K562 (cell line): ENCODE measurements around the gene U2SURP. TPM values are rescaled to one million over a fixed set of nuclear protein-coding genes. Genes with fewer than 3 reads are reported as not detected.

Source experiments
- EGR1 ChIP-seq: fragments of 450-650 bp; conservative IDR thresholded peaks from 2 replicates; pipeline ENCODE4 v1.6.1; 2017; ENCODE audit warnings: mild to moderate bottlenecking
- FOXA1 ChIP-seq: fragments of 450-650 bp; IDR thresholded peaks from 2 replicates; pipeline ENCODE4 v1.6.1; 2016; ENCODE audit warnings: mild to moderate bottlenecking, borderline replicate concordance
- HOXB6 ChIP-seq: fragments of 250-450 bp; sonication (Bioruptor Pico); IDR thresholded peaks from 2 replicates; pipeline ENCODE4 v1.5.1; 2022; ENCODE audit warnings: mild to moderate bottlenecking, borderline replicate concordance
- L3MBTL2 ChIP-seq: fragments of 450-650 bp; IDR thresholded peaks from 2 replicates; pipeline ENCODE4 v1.6.1; 2016; ENCODE audit warnings: mild to moderate bottlenecking, moderate library complexity
- RBFOX2 ChIP-seq: fragments of 200-400 bp; formaldehyde crosslinking; IDR thresholded peaks from 2 replicates; pipeline ENCODE4 v1.6.1; 2017; ENCODE audit warnings: low read depth, mild to moderate bottlenecking, low read length, moderate library complexity
- RNF2 ChIP-seq: sonication (generic); IDR thresholded peaks from 2 replicates; pipeline ENCODE4 v1.6.1; 2016
- ZKSCAN1 ChIP-seq: fragments of 150-350 bp; IDR thresholded peaks from 2 replicates; pipeline ENCODE4 v1.6.1; 2016; ENCODE audit warnings: low read depth, low read length
- ZNF347 ChIP-seq: fragments of 450-650 bp; formaldehyde crosslinking; IDR thresholded peaks from 2 replicates; pipeline ENCODE4 v1.4.0; 2020; ENCODE audit warnings: low read depth, mild to moderate bottlenecking, moderate library complexity
- ZNF592 ChIP-seq: fragments of 450-650 bp; IDR thresholded peaks from 2 replicates; pipeline ENCODE4 v1.6.1; 2017; ENCODE audit warnings: antibody characterized with exemption, mild to moderate bottlenecking
- polyA plus RNA-seq, 8 experiments: library from polyadenylated mRNA; depleted of rRNA in 4 of 8; stranded (reverse) in 5 of 8; unstranded in 3 of 8; fragments of >200 nt; fragmentation: Nextera tagmentation in 2 of 8; fragmentation: Illumina TruSeq in 1 of 8; extraction: Ambion mirVana in 2 of 8; extraction: Trizol in 1 of 8; gene quantifications; 2 replicates each; pipeline versions ENCODE4 v1.2.1 to v1.2.3, GENCODE V29; 2011 to 2014; ENCODE audit warnings: inconsistent platforms in 1 of 8, missing spikeins in 1 of 8
- total RNA-seq, 7 experiments: library from RNA; depleted of rRNA in 6 of 7; stranded (reverse); fragments of >200 nt in 6 of 7; fragmentation: Illumina TruSeq in 2 of 7; extraction: Trizol in 2 of 7; gene quantifications; 2 replicates each; pipeline versions ENCODE4 v1.2.1 to v1.2.3, GENCODE V29; 2011 to 2021; ENCODE audit warnings: low replicate concordance in 1 of 7

U2SURP gene
- total and polyA plus RNA-seq, 9 of the 15 experiments (the other 6 are each of a cell fraction or from before 2014, with no cell fraction given): 128 to 322 (median 191) TPM

GRCh38 chr3:142999881-143000280 lies 1.5 kb upstream of the U2SURP start (continued):
- TF ChIP-seq ZNF592 (peak; percentile 13; the same call in 1 of the 2 replicates), L3MBTL2 (no peak), ZKSCAN1 (no peak), EGR1 (peak; percentile 34), FOXA1 (no peak), RNF2 (no peak), ZNF347 (CRISPR knock-in tag) (no peak), HOXB6 (CRISPR knock-in tag) (no peak), RBFOX2 (0 out of 2 replicates have a peak, but pooled peaks have one; percentile 30)
